T-helper 2 cell treated with Interferon-gamma antibody and Interleukin-4, amounts not matched to agents 100 ng/mL and 5 ng/mL, for 36 hours (primary cell): ENCODE data around the gene DNAJC1. TPM values are rescaled to one million over a fixed set of nuclear protein-coding genes. Genes with fewer than 3 reads are reported as not detected.
"Not testable (repeated sequence)": the region's sequence is repeated elsewhere in the genome, so short reads cannot be mapped to it uniquely, and the experiment has no call there.

Experiments
- intact Hi-C: fragments of 100-400 bp; cut with micrococcal nuclease; formaldehyde crosslinking; loops from one replicate; pipeline ENCODE4 v1.15.1; 2023
- total RNA-seq: library from RNA; stranded (reverse); gene quantifications from 2 replicates; pipeline ENCODE4 v1.2.3, GENCODE V29; 2022

The DNAJC1 gene
- total RNA-seq, 1 donor from 2014 or later: 23.2 TPM

GRCh38 chr10:21733710-21734109 is 269.8 kb downstream of the DNAJC1 start:
- intact Hi-C loops: loop anchor here (5.0 kb wide), 1 partner anchor 201 kb away; the partner anchor contains the start of gene MLLT10

DNA sequence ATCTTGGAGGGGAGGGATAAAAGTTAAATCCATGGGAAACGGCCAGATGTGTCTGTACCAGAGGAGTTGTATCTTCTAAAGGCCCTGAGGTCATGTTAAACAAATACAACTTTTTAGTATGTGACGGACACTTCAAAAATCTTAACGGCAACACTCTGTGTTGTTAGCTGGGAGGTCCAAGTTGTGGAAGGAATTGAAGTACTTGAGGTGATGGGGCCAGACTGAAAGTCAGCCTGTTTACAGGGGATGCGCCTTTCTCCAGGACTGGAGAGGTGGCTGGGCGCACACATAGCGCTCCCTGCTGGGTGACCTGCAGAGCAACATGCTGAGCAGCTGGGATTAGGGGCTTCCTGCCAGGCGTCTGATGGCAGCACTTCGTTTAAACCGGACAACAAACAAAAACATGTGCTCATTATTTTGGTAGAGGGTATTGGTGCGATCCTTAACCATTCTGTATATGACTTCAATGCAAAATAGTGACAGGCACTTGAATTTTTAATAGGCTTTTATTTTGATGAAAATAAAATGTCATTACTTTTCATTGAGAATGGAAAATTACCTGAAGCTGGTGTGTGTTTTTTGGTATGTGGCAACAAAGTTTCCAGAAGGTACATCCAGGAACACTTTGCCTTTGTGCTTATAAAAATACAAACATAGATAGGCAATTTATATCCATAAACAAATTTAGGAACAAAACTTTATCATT is 271.3 kb downstream of the DNAJC1 start:
- intact Hi-C loops: loop anchor here (1.0 to 5.0 kb wide), 2 partner anchors 200 to 237 kb away; partner anchors contain the start of gene MLLT10

DNA sequence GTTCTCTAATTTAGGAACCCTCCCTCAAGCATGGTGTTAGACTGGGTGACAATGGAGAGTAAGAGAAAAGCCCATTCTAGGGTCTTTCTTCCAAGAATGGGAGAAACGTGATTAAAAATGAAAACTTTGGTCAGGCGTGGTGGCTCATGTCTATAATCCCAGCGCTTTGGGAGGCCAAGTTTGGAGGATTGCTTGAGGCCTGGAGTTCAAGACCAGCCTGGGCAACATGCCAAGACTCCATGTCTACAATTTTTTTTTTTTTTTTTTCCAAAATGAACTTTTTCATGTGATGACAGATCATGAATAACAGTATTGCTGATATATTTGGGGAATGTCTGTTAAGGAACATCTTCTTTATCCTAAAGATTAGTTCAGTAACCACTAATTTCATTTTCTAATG is 274.9 kb downstream of the DNAJC1 start:
- intact Hi-C loops: no loop called here

- intact Hi-C loops: no loop called here
Observed at GRCh38 chr10:21727452-21728168, 275.9 kb downstream of the DNAJC1 start.

- intact Hi-C loops: no loop called here
Observed at GRCh38 chr10:21726601-21727225, 276.8 kb downstream of the DNAJC1 start.

DNA sequence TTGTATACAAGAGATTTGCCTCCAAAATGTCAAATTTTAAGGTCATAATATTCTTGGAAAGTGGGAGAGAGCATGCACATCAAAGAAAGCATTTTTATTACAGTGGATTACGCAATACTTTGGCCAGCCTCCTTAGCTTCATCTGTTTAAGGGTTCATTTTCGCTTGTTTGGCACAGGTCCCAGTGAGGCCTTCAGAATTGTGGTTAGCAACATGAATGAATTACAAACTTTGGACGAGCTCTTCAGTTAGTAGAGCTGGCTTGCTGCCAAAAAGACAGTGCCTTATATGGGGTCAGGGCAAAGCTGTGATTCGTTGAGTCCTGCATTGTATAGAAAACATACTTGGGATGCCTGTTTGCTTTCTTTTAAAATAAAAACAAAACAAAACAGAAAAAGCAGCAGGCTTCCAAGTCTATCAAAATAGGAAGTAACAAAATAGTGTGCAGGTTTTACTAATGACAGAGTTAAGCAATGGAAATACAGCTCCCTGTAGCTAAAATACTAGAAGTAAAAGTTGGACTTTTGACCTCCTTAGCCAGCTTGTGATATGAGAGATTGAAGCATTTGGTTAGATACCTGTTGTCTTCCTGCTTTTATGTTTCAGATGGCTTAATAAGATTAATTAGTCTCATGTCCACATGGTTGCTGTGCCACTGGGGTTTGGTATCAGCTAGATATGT is 278.7 kb downstream of the DNAJC1 start:
- intact Hi-C loops: no loop called here

GRCh38 chr10:21724020-21724589 is 279.4 kb downstream of the DNAJC1 start:
- intact Hi-C loops: no loop called here

DNA sequence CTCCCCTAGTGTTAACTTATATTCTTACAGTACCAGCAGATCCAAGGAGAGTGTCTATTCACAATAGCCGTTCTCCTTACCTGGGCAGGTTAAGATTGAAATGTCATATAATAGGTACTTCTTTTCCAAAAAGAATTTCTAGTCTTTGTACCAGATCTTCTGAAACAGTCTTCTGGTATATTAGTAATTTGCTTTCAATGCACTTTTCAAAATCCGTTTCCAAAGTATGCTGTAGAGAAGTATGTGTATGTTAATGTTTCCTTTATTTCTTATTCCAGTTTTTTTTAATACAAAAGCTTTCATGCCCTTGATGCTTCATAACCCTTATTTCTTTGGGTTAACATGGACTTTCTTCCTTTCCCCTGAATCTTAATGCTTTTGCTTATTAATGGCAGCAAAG is 281.3 kb downstream of the DNAJC1 start:
- intact Hi-C loops: no loop called here

DNA sequence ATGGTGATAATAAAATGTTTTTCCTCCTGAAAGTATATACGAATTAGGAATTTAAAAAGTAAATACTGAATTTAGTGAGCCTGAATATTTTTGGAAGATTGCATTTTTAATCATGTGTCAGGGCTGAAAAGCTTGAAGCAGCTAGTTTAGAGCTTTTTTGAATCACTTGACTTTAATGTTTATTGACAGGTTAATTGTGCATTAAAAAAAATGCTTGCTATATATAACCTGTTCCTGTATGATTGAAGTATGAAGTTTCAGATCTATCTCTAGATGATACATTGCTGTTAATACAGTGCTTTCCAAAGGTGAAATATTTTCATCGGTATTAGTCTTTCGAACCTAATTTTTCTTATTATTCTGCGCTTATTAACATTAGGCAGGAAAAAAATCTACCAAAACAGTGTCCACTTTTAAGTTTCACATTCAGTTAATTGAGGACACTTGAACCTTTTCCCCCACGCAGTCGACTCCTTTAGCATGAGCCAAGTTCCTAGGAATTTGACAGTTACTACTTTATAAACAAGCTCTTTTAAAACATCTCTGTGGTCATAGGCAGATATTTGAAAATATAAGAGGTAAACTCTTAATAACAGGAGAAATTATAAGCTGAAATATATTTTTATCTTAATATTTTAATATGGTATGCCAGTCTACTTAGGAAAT is 282.4 kb downstream of the DNAJC1 start:
- intact Hi-C loops: no loop called here

GRCh38 chr10:21720090-21720489 is 283.4 kb downstream of the DNAJC1 start:
- intact Hi-C loops: no loop called here

DNA sequence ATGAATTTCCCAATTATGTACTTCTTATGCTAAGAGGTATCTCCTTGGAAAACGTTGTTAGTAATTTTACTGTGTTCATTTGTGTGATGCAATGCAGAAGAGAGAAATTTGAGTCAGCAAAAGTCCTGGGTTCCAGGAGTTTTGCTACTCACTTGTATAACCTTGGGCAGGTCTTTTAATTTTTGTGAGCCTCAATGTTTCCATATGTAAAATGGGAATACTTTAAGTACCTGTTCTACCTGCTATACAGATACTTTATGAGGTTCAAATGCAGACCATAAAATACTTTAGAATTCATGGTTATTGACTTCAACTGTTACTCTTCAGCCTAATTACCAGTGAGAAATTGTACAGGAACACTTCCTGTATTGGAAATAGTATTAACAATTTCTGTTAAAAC is 284.0 kb downstream of the DNAJC1 start:
- intact Hi-C loops: no loop called here

DNA sequence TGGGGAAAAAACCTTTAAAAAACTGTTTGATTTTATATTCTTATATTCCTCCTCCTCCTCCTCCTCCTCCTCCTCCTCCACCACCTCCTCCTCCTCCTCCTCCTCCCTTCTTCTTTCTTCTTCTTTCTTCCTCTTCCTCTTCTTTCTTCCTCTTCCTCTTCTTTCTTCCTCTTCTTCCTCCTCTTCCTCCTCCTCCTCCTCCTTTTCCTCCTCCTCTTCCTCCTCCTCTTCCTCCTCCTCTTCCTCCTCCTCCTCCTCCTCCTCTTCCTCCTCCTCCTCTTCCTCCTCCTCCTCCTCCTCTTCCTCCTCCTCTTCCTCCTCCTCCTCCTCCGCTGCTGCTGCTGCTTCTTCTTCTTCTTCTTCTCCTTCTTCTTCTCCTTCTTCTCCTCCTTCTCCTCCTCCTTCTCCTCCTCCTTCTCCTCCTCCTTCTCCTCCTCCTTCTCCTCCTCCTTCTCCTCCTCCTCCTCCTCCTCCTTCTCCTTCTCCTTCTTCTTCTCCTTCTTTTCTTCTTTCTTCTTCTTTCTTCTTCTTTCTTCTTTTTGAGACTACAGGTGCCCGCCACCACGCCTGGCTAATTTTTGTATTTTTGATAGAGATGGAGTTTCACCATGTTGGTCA is 286.0 kb downstream of the DNAJC1 start:
- intact Hi-C loops: not testable (repeated sequence)

- intact Hi-C loops: no loop called here
Observed at GRCh38 chr10:21715531-21716195, 287.9 kb downstream of the DNAJC1 start.

DNA sequence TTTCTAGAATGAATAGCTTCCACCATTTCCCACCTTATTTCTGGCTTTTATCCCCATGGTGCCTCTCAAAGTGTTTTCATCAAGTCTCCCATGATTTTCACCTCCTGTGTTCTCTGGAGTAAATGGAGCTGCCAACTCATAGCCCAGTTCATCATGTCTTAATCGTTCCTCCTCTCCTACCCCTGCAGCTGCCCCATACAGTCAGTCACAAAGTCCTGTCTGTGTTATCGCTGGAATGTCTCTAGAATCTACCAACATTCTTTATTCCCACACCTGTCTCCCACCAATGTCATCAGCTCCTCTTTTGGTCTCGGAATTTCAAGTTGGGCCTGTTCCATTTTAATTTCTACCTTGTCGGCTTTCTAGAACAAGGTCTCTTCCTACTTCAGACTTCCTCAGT is 290.6 kb downstream of the DNAJC1 start:
- intact Hi-C loops: no loop called here

- intact Hi-C loops: loop anchor here (10.0 kb wide), 1 partner anchor 617 kb away; the partner anchor contains the start of gene BMI1
Observed at GRCh38 chr10:21707498-21707897, 296.0 kb downstream of the DNAJC1 start.

Other genes starting within 250 kb of the DNAJC1 start
- gene EBLN1, start 214.3 kb upstream of the DNAJC1 start, total RNA-seq: not detected in 2 replicates